ENCODE results near the gene WDR89. TPM values are rescaled to one million over a fixed set of nuclear protein-coding genes. Genes with fewer than 3 reads are reported as not detected.
"Not testable (repeated sequence)": the region's sequence is repeated elsewhere in the genome, so short reads cannot be mapped to it uniquely, and the experiment has no call there.

Gene WDR89
- total RNA-seq, 4 donors from 2014 or later, result 20.3 to 36.4 (median 32.1) TPM

- Histone ChIP-seq H3K9me3 (peaks cover 0 to 7% of the 10 kb centered on the region in 2 donors), H3K4me3 (no peak overlapping the region), H3K27me3 (no peaks in the 10 kb centered on the region), H3K27ac (no peak overlapping the region), H3K36me3 (no peaks in the 10 kb centered on the region), H3K4me1 (no peaks in the 10 kb centered on the region)
- intact Hi-C loops (cut with DNase I; ENCODE audit: low total_unique reads), result no loop called here
- no peak for TF ChIP-seq POLR2A (IDR thresholded peaks at IDR 0.05)
- TF ChIP-seq CTCF (IDR thresholded peaks at IDR 0.05), result no peak
- no peak for DNase-seq
Observed at GRCh38 chr14:63633801-63634200, 7.9 kb downstream of the WDR89 start.

- Histone ChIP-seq H3K4me3 (no peak overlapping the region), H3K27ac (no peak overlapping the region), H3K27me3 (no peaks in the 10 kb centered on the region), H3K9me3 (peaks cover 0 to 7% of the 10 kb centered on the region in 2 donors), H3K4me1 (no peaks in the 10 kb centered on the region), H3K36me3 (no peaks in the 10 kb centered on the region)
- no peak for DNase-seq
- TF ChIP-seq CTCF (IDR thresholded peaks at IDR 0.05) (peak in 1 of 4 experiments; percentile 9), POLR2A (IDR thresholded peaks at IDR 0.05) (no peak)
- intact Hi-C loops (cut with DNase I; ENCODE audit: low total_unique reads), result no loop called here
Observed at GRCh38 chr14:63632932-63633514, 8.6 kb downstream of the WDR89 start.

GRCh38 chr14:63624701-63625100, 17.0 kb downstream of the WDR89 start:
- H3K4me3 ChIP-seq, result no peak overlapping the region
- H3K36me3 ChIP-seq, result no peaks in the 10 kb centered on the region
- no peaks in the 10 kb centered on the region for H3K4me1 ChIP-seq
- no peak overlapping the region for H3K27ac ChIP-seq
- TF ChIP-seq POLR2A (IDR thresholded peaks at IDR 0.05) (no peak), CTCF (IDR thresholded peaks at IDR 0.05) (no peak)
- H3K27me3 ChIP-seq, result no peaks in the 10 kb centered on the region
- no peaks in the 10 kb centered on the region for H3K9me3 ChIP-seq
- no peak for DNase-seq
- intact Hi-C loops (cut with DNase I; ENCODE audit: low total_unique reads), result no loop called here

- no peak overlapping the region for H3K4me3 ChIP-seq
Observed at GRCh38 chr14:63624203-63624602, 17.5 kb downstream of the WDR89 start.

GRCh38 chr14:63621975-63622374, 19.7 kb downstream of the WDR89 start:
- DNase-seq; intact Hi-C loops (cut with DNase I; ENCODE audit: low total_unique reads): not testable (repeated sequence)

More at GRCh38 chr14:63624203-63624602, 17.5 kb downstream of the WDR89 start:
- Histone ChIP-seq H3K27ac (no peak overlapping the region), H3K4me1 (no peaks in the 10 kb centered on the region), H3K36me3 (no peaks in the 10 kb centered on the region), H3K9me3 (no peaks in the 10 kb centered on the region), H3K27me3 (no peaks in the 10 kb centered on the region)
- DNase-seq, result no peak
- no peak for TF ChIP-seq CTCF (IDR thresholded peaks at IDR 0.05)
- no peak for TF ChIP-seq POLR2A (IDR thresholded peaks at IDR 0.05)
- intact Hi-C loops (cut with DNase I; ENCODE audit: low total_unique reads), result no loop called here

GRCh38 chr14:63616015-63616414, 25.7 kb downstream of the WDR89 start:
- intact Hi-C loops (cut with DNase I; ENCODE audit: low total_unique reads), result no loop called here

More at GRCh38 chr14:63621975-63622374, 19.7 kb downstream of the WDR89 start:
- not testable (repeated sequence) for H3K4me1 ChIP-seq, H3K4me3 ChIP-seq, H3K27me3 ChIP-seq, H3K27ac ChIP-seq, H3K9me3 ChIP-seq, H3K36me3 ChIP-seq

More at GRCh38 chr14:63616015-63616414, 25.7 kb downstream of the WDR89 start:
- Histone ChIP-seq H3K27ac (no peak overlapping the region), H3K4me3 (no peak overlapping the region), H3K27me3 (no peaks in the 10 kb centered on the region), H3K9me3 (no peaks in the 10 kb centered on the region), H3K4me1 (no peaks in the 10 kb centered on the region), H3K36me3 (no peaks in the 10 kb centered on the region)
- no peak for TF ChIP-seq POLR2A (IDR thresholded peaks at IDR 0.05)
- DNase-seq, result no peak

All from uterus (tissue), 4 donors.